ENCODE data around the gene CD2AP.

GRCh38 chr6:47631797-47632196 is 154.2 kb downstream of the CD2AP start:
- TF ChIP-seq CTCF (IDR thresholded peaks at IDR 0.05) (no peak), POLR2A (IDR thresholded peaks at IDR 0.05) (no peak)
